HepG2 (cell line): ENCODE results near the gene ANKS3. TPM values are rescaled to one million over a fixed set of nuclear protein-coding genes. Genes with fewer than 3 reads are reported as not detected.

Experiments
- CCDC6 ChIP-seq: sonication (generic); formaldehyde crosslinking; IDR thresholded peaks from 2 replicates; pipeline ENCODE4 v1.8.1; 2022; ENCODE audit warnings: mild to moderate bottlenecking, missing genetic modification reagents, moderate library complexity
- CREM ChIP-seq, 2 experiments: sonication (generic) in 1 of 2; formaldehyde crosslinking in 1 of 2; IDR thresholded peaks; 2 replicates each; pipeline versions ENCODE4 v1.4.0 to v1.6.1; 2016 to 2020; ENCODE audit warnings: antibody characterized with exemption in 1 of 2, mild to moderate bottlenecking in 1 of 2, missing genetic modification reagents in 1 of 2
- DMTF1 ChIP-seq: sonication (generic); formaldehyde crosslinking; IDR thresholded peaks from 2 replicates; pipeline ENCODE4 v1.4.0; 2020; ENCODE audit warnings: mild to moderate bottlenecking, missing genetic modification reagents
- FOSL1 ChIP-seq: sonication (generic); formaldehyde crosslinking; IDR thresholded peaks from 2 replicates; pipeline ENCODE4 v1.9.0; 2021; ENCODE audit warnings: missing genetic modification reagents, borderline replicate concordance
- GABPA ChIP-seq, 2 experiments: IDR thresholded peaks; 2 replicates each; pipeline ENCODE4 v1.6.1; 2011 to 2016; ENCODE audit warnings: low read depth in 2 of 2, low read length in 1 of 2, missing biosample characterization in 1 of 2, missing genetic modification characterization in 1 of 2
- HINFP ChIP-seq: sonication (generic); formaldehyde crosslinking; IDR thresholded peaks from 2 replicates; pipeline ENCODE4 v1.4.0; 2020; ENCODE audit warnings: low read depth, mild to moderate bottlenecking, missing genetic modification reagents
- HNRNPLL ChIP-seq: fragments of 200-400 bp; formaldehyde crosslinking; IDR thresholded peaks from 2 replicates; pipeline ENCODE4 v1.6.1; 2017; ENCODE audit warnings: mild to moderate bottlenecking, low read depth, low read length; ENCODE audit not compliant: poor library complexity, severe bottlenecking
- LBX2 ChIP-seq: sonication (generic); formaldehyde crosslinking; IDR thresholded peaks from 2 replicates; pipeline ENCODE4 v1.5.0; 2020; ENCODE audit warnings: missing genetic modification reagents, mild to moderate bottlenecking, borderline replicate concordance
- MED13 ChIP-seq: sonication (generic); formaldehyde crosslinking; IDR thresholded peaks from 2 replicates; pipeline ENCODE4 v1.5.0; 2020; ENCODE audit warnings: missing genetic modification reagents
- NFKB2 ChIP-seq: sonication (generic); formaldehyde crosslinking; IDR thresholded peaks from 2 replicates; pipeline ENCODE4 v1.4.0; 2020; ENCODE audit warnings: missing genetic modification reagents, borderline replicate concordance
- NR0B2 ChIP-seq: sonication (generic); formaldehyde crosslinking; IDR thresholded peaks from 2 replicates; pipeline ENCODE4 v1.4.0; 2020; ENCODE audit warnings: mild to moderate bottlenecking, missing genetic modification reagents
- RBM39 ChIP-seq: fragments of 200-400 bp; formaldehyde crosslinking; IDR thresholded peaks from one replicate; pipeline ENCODE4 v1.6.1; 2018; ENCODE audit warnings: antibody characterized with exemption, mild to moderate bottlenecking, low read depth, low read length; ENCODE audit not compliant: poor library complexity, severe bottlenecking
- SALL2 ChIP-seq: sonication (generic); formaldehyde crosslinking; IDR thresholded peaks from 2 replicates; pipeline ENCODE4 v1.8.1; 2023; ENCODE audit warnings: mild to moderate bottlenecking, missing genetic modification reagents, inconsistent platforms
- SOX6 ChIP-seq, 2 experiments: fragments of 450-650 bp in 1 of 2; sonication (generic) in 1 of 2; formaldehyde crosslinking in 1 of 2; IDR thresholded peaks; 2 replicates each; pipeline versions ENCODE4 v1.4.0 to v1.6.1; 2017 to 2020; ENCODE audit warnings: antibody characterized with exemption in 1 of 2, mild to moderate bottlenecking in 1 of 2, missing genetic modification reagents in 1 of 2
- SP4 ChIP-seq: sonication (generic); formaldehyde crosslinking; IDR thresholded peaks from 2 replicates; pipeline ENCODE4 v1.8.1; 2023; ENCODE audit warnings: mild to moderate bottlenecking, missing genetic modification reagents
- STAG1 ChIP-seq: sonication (generic); formaldehyde crosslinking; IDR thresholded peaks from 2 replicates; pipeline ENCODE4 v1.4.0; 2020; ENCODE audit warnings: missing genetic modification reagents
- TAF1 ChIP-seq: sonication (generic); formaldehyde crosslinking; IDR thresholded peaks from 2 replicates; pipeline ENCODE4 v1.4.0; 2020; ENCODE audit warnings: missing genetic modification reagents
- ZNF232 ChIP-seq: sonication (generic); formaldehyde crosslinking; IDR thresholded peaks from 2 replicates; pipeline ENCODE4 v1.4.0; 2020; ENCODE audit warnings: missing genetic modification reagents, borderline replicate concordance
- ZNF337 ChIP-seq: sonication (generic); formaldehyde crosslinking; IDR thresholded peaks from 2 replicates; pipeline ENCODE4 v1.5.1; 2020; ENCODE audit warnings: missing genetic modification reagents, low read depth, mild to moderate bottlenecking, borderline replicate concordance
- ZNF33A ChIP-seq: sonication (generic); formaldehyde crosslinking; IDR thresholded peaks from 2 replicates; pipeline ENCODE4 v1.5.1; 2020; ENCODE audit warnings: missing genetic modification reagents, mild to moderate bottlenecking, moderate library complexity, borderline replicate concordance
- ZNF704 ChIP-seq: sonication (generic); formaldehyde crosslinking; IDR thresholded peaks from 2 replicates; pipeline ENCODE4 v1.8.1; 2023; ENCODE audit warnings: mild to moderate bottlenecking, inconsistent platforms, moderate library complexity, missing genetic modification reagents, borderline replicate concordance
- polyA plus RNA-seq, 8 experiments: library from polyadenylated mRNA; depleted of rRNA in 3 of 8; stranded (reverse) in 7 of 8; unstranded in 1 of 8; fragments of >200 nt; fragmentation: Illumina TruSeq in 4 of 8; extraction: Trizol in 4 of 8; gene quantifications; 2 replicates each; pipeline versions ENCODE4 v1.2.1 to v1.2.3, GENCODE V29; 2011 to 2016; ENCODE audit warnings: low read depth in 4 of 8, missing spikeins in 1 of 8, mixed read lengths in 1 of 8; ENCODE audit not compliant: insufficient read depth in 1 of 8
- total RNA-seq, 5 experiments: library from RNA; depleted of rRNA; stranded (reverse); fragments of >200 nt; fragmentation: Illumina TruSeq; extraction: Trizol; gene quantifications; 2 replicates each; pipeline ENCODE4 v1.2.3, GENCODE V29; 2016; ENCODE audit warnings: low read depth in 1 of 5

ANKS3 gene
- total and polyA plus RNA-seq, 2 of the 13 experiments (the other 11 are each of a cell fraction or from before 2014, with no cell fraction given), result 11.4 to 15.9 TPM

- TF ChIP-seq LBX2 (CRISPR knock-in tag), result no peak; the same call in 1 of the 2 replicates
- peak; percentile 31 for TF ChIP-seq STAG1 (CRISPR knock-in tag)
- peak; percentile 94 for TF ChIP-seq SP4 (CRISPR knock-in tag)
- TF ChIP-seq NFKB2 (CRISPR knock-in tag), result 0 out of 2 replicates have a peak, but pooled peaks have one; percentile 61
- peak; percentile 79 for TF ChIP-seq SALL2
- TF ChIP-seq MED13 (CRISPR knock-in tag), result 0 out of 2 replicates have a peak, but pooled peaks have one; percentile 27
- 0 out of 2 replicates have a peak, but pooled peaks have one; percentile 60 for TF ChIP-seq ZNF704
- TF ChIP-seq HNRNPLL, result peak; percentile 41
- TF ChIP-seq CREM (IDR thresholded peaks at IDR 0.05), result peak; percentile 50
- TF ChIP-seq CREM (CRISPR knock-in tag; IDR thresholded peaks at IDR 0.05), result no peak
- 0 out of 2 replicates have a peak, but pooled peaks have one; percentile 21 for TF ChIP-seq FOSL1 (CRISPR knock-in tag)
- peak; percentile 69; the same call in 1 of the 2 replicates for TF ChIP-seq ZNF337 (CRISPR knock-in tag)
- TF ChIP-seq CCDC6 (CRISPR knock-in tag), result peak; percentile 66; the same call in 1 of the 2 replicates
- TF ChIP-seq ZNF33A (CRISPR knock-in tag), result 0 out of 2 replicates have a peak, but pooled peaks have one; percentile 60
- TF ChIP-seq DMTF1 (CRISPR knock-in tag), result no peak
- peak; percentile 96 for TF ChIP-seq NR0B2
- TF ChIP-seq GABPA (IDR thresholded peaks at IDR 0.05; ENCODE audit: low read depth, low read length), result peak; percentile 96
- TF ChIP-seq GABPA (CRISPR knock-in tag; IDR thresholded peaks at IDR 0.05; ENCODE audit: low read depth), result peak; percentile 92
- peak; percentile 30 for TF ChIP-seq RBM39
- TF ChIP-seq ZNF232 (CRISPR knock-in tag), result no peak
- TF ChIP-seq HINFP (CRISPR knock-in tag), result peak; percentile 44; the same call in 1 of the 2 replicates
- TF ChIP-seq SOX6 (IDR thresholded peaks at IDR 0.05), result no peak
- TF ChIP-seq SOX6 (CRISPR knock-in tag; IDR thresholded peaks at IDR 0.05), result peak; percentile 59; the same call in 1 of the 2 replicates
- TF ChIP-seq TAF1 (CRISPR knock-in tag), result peak; percentile 66
Measured at GRCh38 chr16:4734063-4734729, at the start of gene ANKS3, which contains the start of gene DNAAF8 (continued).
